Hepatocyte (in vitro differentiated cells): ENCODE measurements around the gene CAST.

Experiments
- CTCF ChIP-seq: fragments of 200-600 bp; sonication (generic); IDR thresholded peaks from 2 replicates; pipeline ENCODE4 v1.5.1; 2016; ENCODE audit warnings: antibody characterized with exemption, mild to moderate bottlenecking; ENCODE audit not compliant: poor library complexity
- EZH2 ChIP-seq: fragments of 200-600 bp; sonication (generic); IDR thresholded peaks from 2 replicates; pipeline ENCODE4 v1.6.1; 2016; ENCODE audit warnings: antibody characterized with exemption, mild to moderate bottlenecking, borderline replicate concordance
- EZH2phosphoT487 ChIP-seq: fragments of 200-600 bp; sonication (generic); IDR thresholded peaks from one replicate; pipeline ENCODE4 v1.6.1; 2018; ENCODE audit warnings: antibody characterized with exemption, mild to moderate bottlenecking, low read depth, moderate library complexity; ENCODE audit not compliant: unreplicated experiment, severe bottlenecking

GRCh38 chr5:96743805-96744204 is 81.6 kb downstream of the CAST start:
- TF ChIP-seq CTCF (no peak), EZH2 (no peak), EZH2phosphoT487 (no peak)
